ENCODE measurements around the gene TPPP2. TPM values are rescaled to one million over a fixed set of nuclear protein-coding genes. Genes with fewer than 3 reads are reported as not detected.

The TPPP2 gene
- total and polyA plus RNA-seq, 3 experiments from 2014 or later: not detected

DNA sequence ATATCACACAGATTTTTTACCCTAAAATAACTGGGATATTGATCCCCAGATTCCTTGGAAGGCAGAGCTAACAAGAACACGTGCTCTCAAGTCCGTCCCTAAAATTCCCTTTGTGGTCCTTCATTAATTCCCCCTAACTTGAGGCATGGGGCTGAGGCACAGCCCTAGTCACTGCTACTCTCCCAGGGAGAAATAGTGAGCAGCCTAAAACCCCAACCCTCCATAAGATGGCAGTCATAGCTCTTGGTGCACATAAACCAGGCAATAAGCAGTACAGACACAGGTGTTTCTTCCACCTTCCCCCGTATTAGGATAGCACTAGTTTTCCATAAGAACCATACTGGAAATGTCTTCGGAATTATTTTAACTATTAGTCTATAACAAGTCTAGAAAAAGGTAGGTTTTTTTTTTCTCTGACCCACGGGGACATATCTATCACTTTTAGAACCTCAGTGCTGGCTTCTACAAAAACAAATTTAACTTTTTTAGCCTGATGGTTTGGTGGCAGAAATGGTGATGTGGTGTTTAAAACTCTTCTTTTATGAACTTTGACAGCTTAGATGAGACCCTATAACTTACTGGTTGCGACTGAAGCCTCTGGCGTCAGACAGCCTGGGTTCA is 37.0 kb downstream of the TPPP2 start:
- DNase-seq: no peak
- Mint-ChIP-seq H3K9me3 (no peaks in the 10 kb centered on the region), H3K27me3 (peaks cover 53 to 81% of the 10 kb centered on the region in 2 donors), H3K4me3 (no peak overlapping the region), H3K4me1 (peaks cover 23 to 34% (median 25%) of the 10 kb centered on the region in 3 donors), H3K36me3 (peaks cover 0 to 1% (median 0%) of the 10 kb centered on the region in 3 donors), H3K27ac (peak overlapping the region in 1 of 8 donors; percentile 9)
- H3K9me3 ChIP-seq (ENCODE audit: low read length): no peaks in the 10 kb centered on the region
- H3K27me3 ChIP-seq (ENCODE audit: insufficient read depth, low read length, poor library complexity, severe bottlenecking): peaks cover 48% of the 10 kb centered on the region
- H3K4me3 ChIP-seq (ENCODE audit: low read length): no peak overlapping the region
- POLR2A ChIA-PET: no interaction called here
- CTCF ChIA-PET: interaction anchor here (1.4 to 6.3 kb wide), 10 partner anchors 9 to 52 kb away, joined by 4 to 130 read pairs (median 17); partner anchors contain the start of genes RNASE8, TMEM253 and ZNF219
- H3K36me3 ChIP-seq (ENCODE audit: insufficient read depth, low read length): no peaks in the 10 kb centered on the region
- H3K4me1 ChIP-seq (ENCODE audit: insufficient read depth, low read length): peaks cover 36% of the 10 kb centered on the region
- H3K27ac ChIP-seq (ENCODE audit: low read depth, low read length): no peak overlapping the region

DNA sequence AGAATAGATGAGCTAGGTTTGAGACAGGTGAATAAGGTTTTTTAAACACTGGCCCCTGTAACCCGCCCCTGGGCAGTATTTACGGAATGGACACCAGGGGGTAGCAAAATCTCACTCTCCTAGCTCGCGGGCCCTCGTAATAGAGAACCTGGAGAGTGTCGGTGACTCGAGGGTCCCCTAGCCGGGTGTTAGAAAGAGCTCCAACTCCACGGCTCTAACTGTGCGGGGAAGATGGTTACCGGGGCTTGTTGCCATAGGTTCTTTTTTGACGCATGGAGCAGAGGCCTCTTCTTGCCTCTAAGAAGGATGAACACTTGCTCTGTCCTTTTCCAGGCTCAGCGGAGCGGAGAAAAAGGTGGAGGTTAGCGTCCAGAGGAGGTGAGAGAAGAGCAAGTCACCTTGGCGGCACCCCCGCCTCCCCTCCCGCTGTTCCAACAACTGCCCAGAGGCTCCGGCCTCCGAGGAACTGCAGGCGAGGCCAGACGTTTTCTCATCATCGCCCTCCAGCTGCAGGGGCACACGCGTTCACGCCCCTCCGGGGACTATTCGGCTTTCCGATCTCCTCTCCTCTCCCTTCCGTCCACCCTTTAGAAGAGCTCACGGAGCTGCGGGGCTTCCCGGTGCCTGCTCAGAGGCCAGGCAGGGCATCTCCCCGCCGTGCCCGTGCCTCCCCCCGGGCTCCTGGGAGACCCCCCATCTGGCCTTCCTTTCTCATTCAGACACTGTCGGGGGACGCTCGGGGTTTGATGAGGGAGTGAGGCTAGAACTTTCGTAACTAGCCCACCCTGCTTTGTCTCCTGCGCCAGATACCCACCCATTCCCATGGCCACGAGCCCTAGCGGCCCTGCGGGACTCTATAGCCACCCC is 38.7 kb downstream of the TPPP2 start:
- POLR2A ChIA-PET: interaction anchor here (0.8 to 1.4 kb wide), 3 partner anchors 19 to 36 kb away, joined by 3 to 4 read pairs (median 4); no protein-coding TSS in a partner anchor
- peak overlapping the region; percentile 45 for H3K4me3 ChIP-seq (ENCODE audit: low read length)
- Mint-ChIP-seq H3K4me1 (peaks cover 23 to 40% (median 29%) of the 10 kb centered on the region in 3 donors), H3K27ac (peak overlapping the region in 7 of 8 donors; percentile 43 to 95 (median 85)), H3K9me3 (no peaks in the 10 kb centered on the region), H3K4me3 (peak overlapping the region; percentile 75 to 92 (median 81)), H3K27me3 (peaks cover 60 to 82% of the 10 kb centered on the region in 2 donors), H3K36me3 (peaks cover 0 to 1% (median 0%) of the 10 kb centered on the region in 3 donors)
- peaks cover 61% of the 10 kb centered on the region for H3K27me3 ChIP-seq (ENCODE audit: insufficient read depth, low read length, poor library complexity, severe bottlenecking)
- DNase-seq: peak; percentile 37 to 77 (median 54)
- no peaks in the 10 kb centered on the region for H3K9me3 ChIP-seq (ENCODE audit: low read length)
- H3K36me3 ChIP-seq (ENCODE audit: insufficient read depth, low read length): no peaks in the 10 kb centered on the region
- CTCF ChIA-PET: interaction anchor here (1.0 to 6.3 kb wide), 22 partner anchors 8 to 146 kb away, joined by 3 to 130 read pairs (median 6); partner anchors contain the start of genes RNASE8, TMEM253 and ZNF219
- H3K27ac ChIP-seq (ENCODE audit: low read depth, low read length): no peak overlapping the region
- peaks cover 36% of the 10 kb centered on the region for H3K4me1 ChIP-seq (ENCODE audit: insufficient read depth, low read length)

DNA sequence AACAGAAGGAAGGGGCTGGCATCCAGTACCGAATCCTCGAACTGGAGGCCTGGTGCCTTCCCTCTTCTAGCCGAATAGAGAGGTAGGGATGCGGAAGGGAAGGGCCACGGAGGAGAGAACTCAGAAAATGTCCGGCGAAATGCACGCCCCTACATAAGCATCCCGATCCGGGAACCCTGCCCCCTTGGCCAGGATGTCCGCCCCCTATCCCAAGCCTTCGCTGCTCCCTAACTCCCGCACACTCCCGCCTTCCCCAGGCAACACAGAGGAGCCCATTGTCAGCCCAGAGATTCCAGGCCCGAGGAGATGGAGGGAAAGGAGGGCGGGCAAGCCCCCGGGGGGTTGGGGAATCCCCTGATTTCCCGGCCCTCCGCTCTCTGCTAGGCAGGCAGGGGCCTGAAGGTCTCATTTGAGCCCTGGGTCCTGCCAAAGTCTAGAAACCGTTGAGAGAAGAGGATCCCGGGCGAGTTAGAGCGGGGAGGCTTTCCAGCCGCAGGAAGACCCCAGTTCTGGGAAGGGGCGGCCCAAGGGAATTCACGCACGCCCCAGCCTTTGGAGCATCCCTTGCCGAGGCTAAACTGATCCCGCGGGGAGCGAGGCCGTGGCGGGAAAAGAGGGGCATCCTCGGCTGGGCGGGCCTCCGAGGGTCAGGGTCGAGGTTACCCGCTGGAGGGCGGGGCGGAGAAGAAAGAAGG is 39.5 kb downstream of the TPPP2 start:
- Histone ChIP-seq H3K27ac (ENCODE audit: low read depth, low read length) (no peak overlapping the region), H3K4me3 (ENCODE audit: low read length) (peak overlapping the region; percentile 45), H3K9me3 (ENCODE audit: low read length) (no peaks in the 10 kb centered on the region), H3K27me3 (ENCODE audit: insufficient read depth, low read length, poor library complexity, severe bottlenecking) (peaks cover 61% of the 10 kb centered on the region), H3K4me1 (ENCODE audit: insufficient read depth, low read length) (peaks cover 36% of the 10 kb centered on the region), H3K36me3 (ENCODE audit: insufficient read depth, low read length) (no peaks in the 10 kb centered on the region)
- peaks cover 0 to 1% (median 0%) of the 10 kb centered on the region in 3 donors for H3K36me3 Mint-ChIP-seq
- H3K27me3 Mint-ChIP-seq: peaks cover 60 to 79% of the 10 kb centered on the region in 2 donors
- peak overlapping the region in 7 of 8 donors; percentile 31 to 95 (median 85) for H3K27ac Mint-ChIP-seq
- H3K4me3 Mint-ChIP-seq: peak overlapping the region; percentile 75 to 92 (median 81)
- ChIA-PET POLR2A (interaction anchor here (0.6 to 1.7 kb wide), 3 partner anchors 18 to 190 kb away, joined by 4 to 7 read pairs (median 5); no protein-coding TSS in a partner anchor), CTCF (interaction anchor here (1.0 to 6.3 kb wide), 17 partner anchors 10 to 64 kb away, joined by 3 to 130 read pairs (median 10); partner anchors contain the start of gene ZNF219)
- DNase-seq: peak in 2 of 5 donors; percentile 28 to 57
- H3K9me3 Mint-ChIP-seq: no peaks in the 10 kb centered on the region
- H3K4me1 Mint-ChIP-seq: peaks cover 23 to 40% (median 29%) of the 10 kb centered on the region in 3 donors

DNA sequence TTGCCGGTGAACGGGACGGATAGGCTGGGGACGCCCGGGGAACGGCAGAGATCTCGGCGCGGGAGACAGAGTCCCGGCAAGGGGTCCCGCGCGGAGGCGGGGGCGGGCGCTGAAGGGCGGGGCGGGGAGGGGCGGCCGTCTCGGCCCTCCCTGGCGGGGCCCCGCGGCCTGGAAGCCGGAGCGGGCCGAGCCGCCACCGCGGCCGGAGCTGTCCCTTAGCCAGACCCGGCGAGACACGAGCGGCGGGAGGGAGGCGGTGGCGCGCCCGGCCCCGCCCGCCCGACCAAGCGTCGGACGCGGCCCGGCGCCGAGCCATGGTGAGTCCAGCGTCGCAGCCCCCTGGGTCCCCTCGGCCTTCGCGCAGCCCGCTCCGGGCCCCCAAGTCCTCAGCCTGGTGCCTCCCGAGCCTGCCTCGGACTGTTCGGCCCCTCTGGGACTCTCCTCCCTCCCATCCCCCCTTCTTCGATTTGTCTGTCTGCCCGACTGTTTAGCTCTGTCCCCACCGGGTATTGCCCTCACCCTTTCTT is 40.1 kb downstream of the TPPP2 start, which contains the start of gene ARHGEF40:
Gene ARHGEF40 (plus strand): TSS at position 222 of the 527 bp plus-strand sequence. CDS start 93 bp downstream, at position 315.
- H3K36me3 ChIP-seq (ENCODE audit: insufficient read depth, low read length): no peaks in the 10 kb centered on the region
- Mint-ChIP-seq H3K36me3 (peaks cover 0 to 1% (median 0%) of the 10 kb centered on the region in 3 donors), H3K27ac (peak within 1 kb of the TSS in 7 of 8 donors; percentile 56 to 95 (median 88)), H3K27me3 (peaks cover 59 to 75% of the 10 kb centered on the region in 2 donors), H3K4me1 (peaks cover 23 to 40% (median 29%) of the 10 kb centered on the region in 3 donors), H3K9me3 (no peaks in the 10 kb centered on the region), H3K4me3 (peak within 1 kb of the TSS; percentile 81 to 92 (median 86))
- POLR2A ChIA-PET: interaction anchor here (0.6 to 2.0 kb wide), 5 partner anchors 17 to 190 kb away, joined by 3 to 10 read pairs (median 5); partner anchors contain the start of gene NDRG2
- peaks cover 61% of the 10 kb centered on the region for H3K27me3 ChIP-seq (ENCODE audit: insufficient read depth, low read length, poor library complexity, severe bottlenecking)
- CTCF ChIA-PET: interaction anchor here (0.7 to 4.0 kb wide), 6 partner anchors 9 to 55 kb away, joined by 3 to 47 read pairs (median 15); no protein-coding TSS in a partner anchor
- no peaks in the 10 kb centered on the region for H3K9me3 ChIP-seq (ENCODE audit: low read length)
- peak within 1 kb of the TSS; percentile 31 for H3K27ac ChIP-seq (ENCODE audit: low read depth, low read length)
- H3K4me3 ChIP-seq (ENCODE audit: low read length): peak within 1 kb of the TSS; percentile 60
- no peak for DNase-seq
- H3K4me1 ChIP-seq (ENCODE audit: insufficient read depth, low read length): peaks cover 36% of the 10 kb centered on the region

DNA sequence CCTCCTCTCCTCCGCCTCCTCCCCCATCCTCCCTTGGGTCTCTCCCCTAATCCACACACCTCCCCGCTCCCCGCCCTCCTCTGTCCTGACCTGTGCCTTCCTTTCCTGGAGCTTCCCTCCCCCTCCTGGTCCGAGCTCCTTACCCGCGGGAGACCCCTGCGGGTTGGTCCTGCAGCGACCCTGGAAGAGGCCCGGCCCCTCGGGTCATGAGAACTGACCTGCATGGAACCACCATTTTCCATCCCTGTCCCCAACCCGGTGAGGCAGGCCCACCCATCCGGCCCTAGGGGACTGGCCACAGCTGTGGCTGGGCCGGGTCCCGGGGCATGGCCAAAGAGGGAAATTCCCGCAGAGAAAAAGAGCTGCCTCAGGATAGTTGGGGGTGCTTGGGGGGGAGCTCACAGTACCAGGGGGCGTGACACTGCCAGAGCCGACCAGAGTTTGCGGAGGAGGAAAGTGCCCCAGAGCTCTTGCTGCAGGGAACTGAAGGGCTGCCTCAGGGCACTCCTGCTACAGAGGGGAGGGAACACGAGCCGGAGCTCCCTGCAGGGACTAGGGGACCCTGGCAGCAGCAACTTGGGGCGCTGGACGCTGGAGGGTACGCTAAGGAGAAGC is 40.7 kb downstream of the TPPP2 start:
- H3K9me3 Mint-ChIP-seq: no peaks in the 10 kb centered on the region
- H3K27ac ChIP-seq (ENCODE audit: low read depth, low read length): peak overlapping the region; percentile 31
- DNase-seq: peak in 2 of 5 donors; percentile 28 to 57
- no peaks in the 10 kb centered on the region for H3K36me3 ChIP-seq (ENCODE audit: insufficient read depth, low read length)
- peaks cover 36% of the 10 kb centered on the region for H3K4me1 ChIP-seq (ENCODE audit: insufficient read depth, low read length)
- H3K9me3 ChIP-seq (ENCODE audit: low read length): no peaks in the 10 kb centered on the region
- CTCF ChIA-PET: interaction anchor here (0.7 to 4.0 kb wide), 9 partner anchors 9 to 65 kb away, joined by 3 to 47 read pairs (median 5); no protein-coding TSS in a partner anchor
- H3K27ac Mint-ChIP-seq: peak overlapping the region in 7 of 8 donors; percentile 17 to 91 (median 88)
- H3K36me3 Mint-ChIP-seq: no peaks in the 10 kb centered on the region
- peaks cover 55 to 69% of the 10 kb centered on the region in 2 donors for H3K27me3 Mint-ChIP-seq
- POLR2A ChIA-PET: interaction anchor here (0.5 to 2.0 kb wide), 6 partner anchors 17 to 189 kb away, joined by 3 to 10 read pairs (median 4); partner anchors contain the start of genes NDRG2 and ZNF219
- peak overlapping the region; percentile 60 for H3K4me3 ChIP-seq (ENCODE audit: low read length)
- H3K4me1 Mint-ChIP-seq: peaks cover 23 to 40% (median 29%) of the 10 kb centered on the region in 3 donors
- peak overlapping the region; percentile 81 to 91 (median 86) for H3K4me3 Mint-ChIP-seq
- peaks cover 61% of the 10 kb centered on the region for H3K27me3 ChIP-seq (ENCODE audit: insufficient read depth, low read length, poor library complexity, severe bottlenecking)

DNA sequence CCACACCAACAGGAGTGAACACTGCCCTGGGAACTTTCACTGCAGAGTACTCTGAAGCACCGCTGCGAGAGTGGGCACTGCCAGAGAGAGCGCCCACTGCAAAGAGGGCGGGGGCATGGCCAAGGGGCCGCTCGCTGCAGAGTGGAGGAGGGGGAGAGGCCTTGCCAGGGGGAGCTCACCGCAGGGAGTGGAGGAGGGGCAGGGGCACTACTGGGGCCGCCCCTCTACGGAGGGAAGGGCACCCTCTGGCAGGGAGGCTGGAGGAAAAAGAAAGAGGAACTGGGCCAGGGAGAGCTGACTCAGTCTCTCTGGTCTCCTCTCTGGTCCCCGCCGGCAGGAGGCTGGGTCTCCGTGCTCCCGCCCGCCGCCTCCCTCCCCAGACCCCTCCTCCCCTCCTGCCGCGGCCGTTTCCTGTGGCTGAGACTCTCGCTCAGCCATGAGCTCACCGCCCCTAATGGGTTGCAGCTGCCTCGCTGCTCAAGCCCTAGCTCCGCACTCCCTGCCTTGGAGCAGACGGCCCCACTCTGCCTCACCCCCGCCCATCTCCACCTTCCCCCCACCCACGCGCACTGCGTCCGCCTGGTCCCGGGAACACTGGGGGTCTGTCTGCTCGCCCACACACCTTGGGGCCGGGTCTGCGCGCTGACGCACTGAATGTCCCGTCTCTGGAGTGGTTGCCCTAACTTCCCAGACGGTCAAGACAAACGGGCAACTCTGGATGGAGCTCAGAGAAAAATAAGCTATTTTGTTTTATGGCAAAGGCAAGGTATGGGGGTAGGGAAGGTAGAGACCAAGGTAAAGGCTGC is 41.4 kb downstream of the TPPP2 start:
- H3K9me3 ChIP-seq (ENCODE audit: low read length): no peaks in the 10 kb centered on the region
- H3K36me3 ChIP-seq (ENCODE audit: insufficient read depth, low read length): no peaks in the 10 kb centered on the region
- peaks cover 51 to 64% of the 10 kb centered on the region in 2 donors for H3K27me3 Mint-ChIP-seq
- peaks cover 60% of the 10 kb centered on the region for H3K27me3 ChIP-seq (ENCODE audit: insufficient read depth, low read length, poor library complexity, severe bottlenecking)
- H3K4me1 ChIP-seq (ENCODE audit: insufficient read depth, low read length): peaks cover 36% of the 10 kb centered on the region
- H3K36me3 Mint-ChIP-seq: no peaks in the 10 kb centered on the region
- ChIA-PET CTCF (interaction anchor here (0.8 to 4.0 kb wide), 10 partner anchors 15 to 66 kb away, joined by 3 to 47 read pairs (median 5); no protein-coding TSS in a partner anchor), POLR2A (interaction anchor here (0.5 to 2.0 kb wide), 6 partner anchors 12 to 47 kb away, joined by 3 to 10 read pairs (median 3); partner anchors contain the start of genes NDRG2 and ZNF219)
- H3K9me3 Mint-ChIP-seq: no peaks in the 10 kb centered on the region
- DNase-seq: peak in 4 of 5 donors; percentile 30 to 70 (median 40)
- peaks cover 23 to 40% (median 29%) of the 10 kb centered on the region in 3 donors for H3K4me1 Mint-ChIP-seq
- H3K4me3 ChIP-seq (ENCODE audit: low read length): peak overlapping the region; percentile 60
- peak overlapping the region; percentile 31 for H3K27ac ChIP-seq (ENCODE audit: low read depth, low read length)
- peak overlapping the region in 7 of 8 donors; percentile 56 to 91 (median 88) for H3K27ac Mint-ChIP-seq
- peak overlapping the region; percentile 81 to 91 (median 86) for H3K4me3 Mint-ChIP-seq
